IPS-NIHi11 (cell line): ENCODE results near the gene CD247.
A peak's percentile ranks its signal among the peaks of the same experiment; 100 is the strongest.
"Not testable (repeated sequence)": the region's sequence is repeated elsewhere in the genome, so short reads cannot be mapped to it uniquely, and the experiment has no call there.

ENCODE experiments used
- DNase-seq: peaks from one replicate; pipeline ENCODE4 v3.0.0; 2012; ENCODE audit warnings: mixed read lengths, low spot score

CD247 gene

DNA sequence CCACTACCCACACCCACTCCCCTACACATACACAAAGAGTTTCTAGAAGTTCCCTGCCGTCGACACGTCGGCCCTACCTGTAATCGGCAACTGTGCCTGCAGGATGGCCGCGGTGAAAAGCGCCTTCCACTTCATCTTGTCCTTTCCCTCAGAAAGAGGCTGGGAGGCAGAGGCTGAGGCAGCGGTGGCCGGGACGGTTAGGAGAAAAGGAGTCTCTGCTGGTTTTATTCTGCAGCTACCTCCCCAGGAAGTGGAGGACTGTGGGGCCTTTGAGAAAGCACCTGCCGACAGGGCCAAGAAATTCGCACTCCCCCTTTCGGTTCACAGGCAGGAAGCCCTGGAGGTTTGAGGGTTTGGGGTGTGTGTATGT, at the start of gene CD247:
CD247 (minus strand) TSS at position 199 of the 370 bp plus-strand sequence; CDS start at position 135, 64 bp downstream.
- no peak for DNase-seq

DNA sequence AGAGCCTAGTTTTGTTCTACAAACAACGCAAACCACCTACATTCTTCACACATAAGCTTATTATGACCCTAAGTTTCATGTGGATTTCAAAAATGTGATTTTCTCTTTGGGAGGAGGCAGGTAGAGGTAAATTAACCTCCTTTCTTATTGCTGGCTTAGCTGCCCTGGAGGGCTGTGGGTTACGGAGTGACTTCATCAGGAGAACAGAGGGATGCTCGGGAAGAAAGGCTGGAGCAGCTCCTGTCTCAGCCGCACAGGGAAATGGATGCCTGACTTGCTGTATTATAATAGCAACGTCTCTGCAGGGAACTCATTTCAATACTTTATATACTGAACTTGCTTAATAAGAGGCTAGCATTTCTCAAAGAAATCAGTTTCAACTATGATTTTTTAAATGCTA, 49.3 kb upstream of the CD247 start:
- DNase-seq: no peak

DNA sequence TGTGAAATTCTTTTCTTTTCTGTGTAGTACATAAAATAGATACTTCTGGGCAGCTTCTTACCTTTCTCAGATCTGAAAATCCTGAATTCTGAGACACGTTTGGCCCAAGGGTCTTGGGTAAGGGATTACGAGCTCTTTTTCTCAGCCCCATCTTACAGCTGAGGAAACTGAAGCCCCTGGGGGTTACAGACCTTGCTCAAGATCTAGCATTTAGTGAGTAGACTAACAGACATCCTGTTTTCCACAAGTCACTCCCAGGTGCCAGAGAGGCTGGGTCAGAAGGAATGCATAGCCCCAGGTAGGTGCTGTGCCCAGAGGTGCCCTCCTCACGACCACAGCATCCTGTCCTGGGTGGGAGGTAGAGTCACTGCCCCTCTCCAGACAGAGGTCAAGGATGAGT, 48.4 kb upstream of the CD247 start:
- no peak for DNase-seq

DNA sequence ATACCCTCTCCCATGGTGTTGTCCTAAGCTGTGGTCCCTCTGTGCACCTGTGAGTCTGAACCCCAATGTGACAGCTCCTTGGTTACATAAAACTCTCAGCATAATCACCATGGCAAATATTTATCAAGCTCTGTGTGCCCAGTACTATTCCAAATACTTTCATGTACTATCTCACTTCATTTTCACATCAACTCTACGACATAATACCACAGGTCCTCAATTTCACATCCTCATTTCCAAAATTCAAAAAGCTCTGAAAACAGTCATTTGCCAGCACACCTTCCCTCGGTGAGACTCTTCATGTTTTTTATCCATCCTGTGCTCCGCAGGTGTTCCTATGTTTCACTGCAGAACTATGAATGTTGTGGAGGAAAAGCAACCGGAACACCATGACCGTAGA, 47.6 kb upstream of the CD247 start:
- no peak for DNase-seq

DNA sequence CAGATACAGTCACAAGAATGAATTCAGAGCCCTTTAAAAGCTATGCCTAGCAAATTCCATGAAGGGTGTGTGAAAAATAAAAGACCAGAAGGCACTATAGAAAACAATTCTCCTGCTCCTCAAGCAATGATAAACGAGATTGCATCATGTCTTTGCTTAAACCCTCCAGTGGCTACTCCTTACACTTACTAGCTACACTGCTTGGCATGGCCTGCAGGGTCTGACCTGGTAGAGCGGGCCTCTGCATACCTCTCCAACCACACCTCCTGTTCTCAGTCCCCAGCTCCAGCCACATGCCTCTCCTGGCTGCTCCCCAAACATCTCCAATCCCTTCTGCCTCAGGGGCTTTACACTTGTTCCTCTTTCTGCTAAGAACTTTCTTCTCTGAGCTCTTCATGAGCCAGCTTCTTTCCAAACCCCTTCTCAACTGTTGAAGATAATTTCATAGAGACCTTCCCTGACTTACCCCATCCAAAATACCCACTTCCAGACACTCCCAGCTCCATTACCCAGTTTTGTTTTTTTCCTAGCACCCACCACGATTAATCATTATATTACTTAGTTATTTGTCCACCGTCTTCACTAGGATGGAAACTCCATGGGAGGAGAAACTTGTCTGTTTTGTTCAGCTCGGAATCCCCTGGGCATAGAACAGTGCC, 46.4 kb upstream of the CD247 start:
- DNase-seq: no peak

DNA sequence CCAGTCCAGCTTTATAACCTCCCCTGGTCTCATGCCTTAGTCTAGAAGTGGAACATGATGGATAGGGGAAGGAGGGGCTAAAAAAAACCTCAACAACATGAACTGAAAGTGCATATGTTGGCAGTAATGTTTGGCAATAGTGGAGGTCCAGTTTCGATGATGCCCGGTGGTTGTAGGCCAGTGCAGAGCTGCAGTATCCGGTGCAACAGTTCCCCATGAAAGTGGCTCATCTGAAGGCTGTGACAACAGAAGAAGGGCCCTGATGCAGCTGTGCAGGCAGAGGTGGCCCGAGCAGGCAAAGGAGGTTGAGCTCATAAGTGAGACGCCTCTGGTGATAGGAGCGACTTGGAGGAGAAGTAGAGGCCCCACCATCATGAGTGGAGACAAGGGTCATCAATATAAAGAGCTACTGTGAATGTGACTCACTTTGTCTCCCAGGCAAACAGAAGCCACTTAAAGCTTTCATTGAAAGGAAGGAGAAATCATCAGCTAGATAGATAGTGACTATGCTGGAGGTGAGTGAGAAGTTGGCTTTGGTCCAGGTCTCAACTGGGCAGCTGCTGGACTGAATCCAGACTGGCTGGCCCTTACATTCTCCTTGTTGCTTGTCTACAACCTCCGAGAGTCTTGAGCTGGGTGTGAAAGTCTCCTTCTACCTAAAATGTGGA, 45.4 kb upstream of the CD247 start:
- no peak for DNase-seq

DNA sequence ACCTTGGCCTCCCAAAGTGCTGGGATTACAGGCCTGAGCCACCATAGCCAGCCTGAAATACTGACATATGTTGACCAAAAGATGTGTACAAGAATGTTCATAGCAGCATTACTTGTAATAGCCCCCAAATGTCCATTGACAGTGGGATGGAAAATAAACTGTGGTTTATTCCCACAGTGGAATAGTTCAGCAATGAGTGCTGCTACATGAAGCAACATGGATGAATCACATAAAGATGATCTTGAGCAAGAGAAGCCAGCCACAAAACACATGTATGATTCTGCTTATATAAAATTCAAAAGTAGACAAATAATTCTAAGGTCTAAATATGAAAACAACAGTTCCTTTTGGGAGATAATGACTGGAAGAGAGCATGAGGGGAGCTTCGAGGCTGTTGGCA, 44.4 kb upstream of the CD247 start:
- DNase-seq: no peak

DNA sequence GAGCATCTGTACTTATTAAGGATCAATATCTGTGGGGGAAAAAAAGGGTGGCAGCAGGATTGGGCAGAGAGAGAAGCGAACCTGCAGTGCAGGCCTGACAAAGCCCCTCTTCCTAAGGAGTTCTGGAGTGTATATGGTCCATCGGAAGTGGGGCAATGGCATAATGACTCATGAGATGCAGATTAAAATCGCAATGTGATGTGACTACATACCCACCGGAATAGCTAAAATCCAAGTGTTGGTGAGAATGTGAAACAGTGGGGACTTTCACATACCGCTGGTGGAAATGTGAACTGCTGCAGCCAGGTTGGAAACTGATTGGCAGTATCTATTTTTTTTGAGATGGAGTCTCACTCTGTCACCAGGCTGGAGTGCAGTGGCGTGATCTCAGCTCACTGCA, 43.4 kb upstream of the CD247 start:
- DNase-seq: no peak

DNA sequence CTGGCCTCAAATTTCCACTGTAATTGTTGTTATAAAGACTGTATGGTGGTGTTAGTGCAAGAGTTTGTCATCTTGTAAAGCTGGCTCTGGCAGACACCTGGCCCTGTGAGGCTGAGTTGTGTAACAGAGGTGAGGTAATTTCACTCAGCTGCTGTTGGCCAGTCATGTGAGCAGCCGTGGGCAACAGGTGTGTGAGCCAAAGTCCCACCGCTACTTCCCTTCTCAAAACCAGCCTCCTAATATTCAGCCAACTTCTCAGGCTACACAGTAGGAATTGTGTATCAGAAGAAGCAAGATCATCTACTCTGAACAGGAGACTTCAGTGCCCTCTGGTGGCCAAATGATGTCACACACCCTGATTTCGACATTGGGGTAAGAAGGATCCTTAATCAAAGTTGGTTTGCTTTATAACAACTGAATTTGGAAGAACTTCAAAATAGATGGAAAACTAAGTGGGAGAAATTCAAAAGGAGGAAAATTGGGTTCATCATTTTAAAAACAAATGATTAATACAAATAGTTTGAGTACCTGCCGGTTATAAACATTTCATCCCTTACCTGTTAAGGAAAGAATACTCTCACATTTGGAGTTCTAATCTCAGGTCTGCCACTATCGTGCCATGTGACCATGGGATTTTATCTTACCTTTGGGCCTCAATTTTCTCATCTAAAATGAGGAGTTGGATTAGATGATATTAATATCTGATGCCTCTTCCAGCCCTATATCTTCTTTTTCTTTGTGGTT, 37.8 kb upstream of the CD247 start:
- DNase-seq: peak; percentile 73

DNA sequence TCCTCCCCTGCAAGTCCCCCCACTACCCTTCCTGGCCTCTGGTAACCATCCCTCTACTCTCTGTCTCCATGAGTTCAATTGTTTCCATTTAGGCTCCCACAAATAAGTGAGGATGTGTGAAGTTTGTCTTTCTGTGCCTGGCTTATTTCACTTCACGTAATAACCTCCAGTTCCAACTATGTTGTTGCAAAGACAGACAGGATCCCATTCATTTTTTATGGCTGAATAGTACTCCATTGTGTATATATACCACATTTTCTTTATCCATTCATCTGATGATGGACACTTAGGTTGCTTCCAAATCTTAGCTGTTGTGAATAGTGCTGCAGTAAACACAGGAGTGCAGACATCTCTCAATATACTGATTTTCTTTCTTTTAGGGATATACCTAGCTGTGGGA, 36.7 kb upstream of the CD247 start:
- DNase-seq: not testable (repeated sequence)

DNA sequence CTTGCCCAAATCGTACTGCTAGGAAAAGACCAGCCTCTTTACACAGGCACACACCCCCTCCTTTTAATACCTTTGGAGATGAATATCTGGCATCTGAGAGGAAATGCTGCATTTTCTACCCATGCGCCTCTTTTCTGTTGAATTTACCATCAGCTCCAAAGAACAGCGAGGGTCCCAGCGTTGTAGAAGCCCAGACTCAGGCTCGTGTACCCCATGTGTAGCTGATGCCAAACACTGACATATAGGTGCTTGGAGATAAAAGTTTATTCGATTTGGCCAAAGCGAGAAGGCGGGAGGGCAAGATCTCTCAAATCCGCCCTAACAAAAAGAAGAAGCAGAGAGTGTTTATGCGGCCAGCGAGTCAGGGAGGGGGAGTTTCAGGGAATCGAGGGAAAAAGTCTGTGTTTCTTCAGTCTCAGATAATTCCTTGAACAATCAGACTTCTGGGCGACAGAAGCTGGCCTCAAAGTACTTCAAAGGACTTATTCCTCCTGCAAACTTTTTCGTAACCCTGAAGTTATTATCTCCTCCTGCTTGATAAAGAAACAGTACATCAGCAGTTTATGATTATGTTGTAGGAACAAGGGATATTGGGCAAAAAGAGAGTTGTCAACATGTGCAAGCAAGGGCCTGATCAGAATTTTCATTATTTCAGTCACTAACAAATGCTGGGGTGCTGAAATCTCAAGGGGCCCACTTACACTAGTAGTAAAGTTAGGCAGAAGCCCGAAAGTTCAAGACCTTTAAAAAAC, 35.9 kb upstream of the CD247 start:
- DNase-seq: no peak

DNA sequence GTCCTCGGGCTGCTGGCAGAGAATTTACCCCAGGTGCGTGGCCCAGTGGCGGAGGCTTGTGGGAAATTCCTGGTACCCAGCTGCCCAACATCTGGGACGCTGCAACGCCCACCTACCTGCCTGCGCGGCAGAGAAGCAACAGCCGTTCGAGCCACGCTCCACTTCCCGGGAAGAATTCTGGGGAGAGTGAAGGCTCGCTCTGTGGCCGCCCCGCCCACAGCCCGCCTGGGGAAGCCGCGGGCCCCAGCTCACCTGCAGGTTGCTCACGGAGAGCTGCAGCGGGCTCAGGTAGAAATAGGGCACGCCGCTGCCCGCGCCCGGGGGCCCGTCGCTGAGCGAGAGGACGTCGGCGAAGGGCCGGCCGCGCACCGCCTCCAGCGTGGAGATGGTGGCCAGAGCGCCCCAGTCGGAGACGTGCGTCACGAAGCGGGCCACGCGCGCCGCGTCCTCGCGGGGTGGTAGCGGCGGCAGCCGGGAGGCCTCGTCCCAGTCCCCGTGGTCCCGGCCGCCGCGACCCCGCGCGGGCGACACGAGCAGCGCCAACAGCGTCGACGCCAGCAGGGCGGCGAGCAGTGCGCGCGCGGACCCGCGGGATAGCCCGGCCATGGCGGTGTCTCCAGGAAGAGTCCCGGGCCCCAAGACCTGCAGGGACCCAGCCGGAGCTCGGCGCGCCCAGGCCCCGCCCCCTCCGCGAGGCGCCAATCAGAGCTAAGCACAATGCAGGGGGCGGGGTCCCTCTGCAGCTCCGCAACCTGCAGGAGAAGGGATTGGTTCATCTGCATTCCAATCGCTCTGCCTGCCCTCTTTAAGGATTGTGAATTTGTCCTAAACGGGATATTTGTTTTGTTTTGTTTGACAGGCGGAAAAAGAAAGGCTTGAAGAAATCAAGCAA, 35.1 kb upstream of the CD247 start, which contains the start of gene CREG1:
CREG1 (minus strand) TSS at position 627 of the 892 bp plus-strand sequence.
- DNase-seq: peak; percentile 99

DNA sequence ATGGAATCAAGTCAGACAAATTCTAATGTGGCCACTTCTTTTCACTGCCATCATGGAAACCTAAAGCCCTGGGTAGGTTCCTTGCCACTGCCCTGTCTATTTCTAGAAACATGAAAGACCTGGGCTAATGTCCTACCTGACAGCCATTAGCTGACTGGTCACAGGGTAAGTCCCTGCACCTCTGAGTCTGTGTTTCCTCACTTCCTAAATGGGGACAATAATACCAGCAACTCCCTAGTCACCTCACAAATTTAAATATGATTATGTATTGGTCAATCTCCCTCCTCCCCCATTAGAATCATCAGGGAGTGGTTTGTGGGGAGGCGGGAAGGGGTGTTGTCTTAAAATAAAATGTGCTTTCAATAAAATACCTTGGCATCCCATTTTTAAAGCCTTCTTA, 33.0 kb upstream of the CD247 start:
- no peak for DNase-seq

DNA sequence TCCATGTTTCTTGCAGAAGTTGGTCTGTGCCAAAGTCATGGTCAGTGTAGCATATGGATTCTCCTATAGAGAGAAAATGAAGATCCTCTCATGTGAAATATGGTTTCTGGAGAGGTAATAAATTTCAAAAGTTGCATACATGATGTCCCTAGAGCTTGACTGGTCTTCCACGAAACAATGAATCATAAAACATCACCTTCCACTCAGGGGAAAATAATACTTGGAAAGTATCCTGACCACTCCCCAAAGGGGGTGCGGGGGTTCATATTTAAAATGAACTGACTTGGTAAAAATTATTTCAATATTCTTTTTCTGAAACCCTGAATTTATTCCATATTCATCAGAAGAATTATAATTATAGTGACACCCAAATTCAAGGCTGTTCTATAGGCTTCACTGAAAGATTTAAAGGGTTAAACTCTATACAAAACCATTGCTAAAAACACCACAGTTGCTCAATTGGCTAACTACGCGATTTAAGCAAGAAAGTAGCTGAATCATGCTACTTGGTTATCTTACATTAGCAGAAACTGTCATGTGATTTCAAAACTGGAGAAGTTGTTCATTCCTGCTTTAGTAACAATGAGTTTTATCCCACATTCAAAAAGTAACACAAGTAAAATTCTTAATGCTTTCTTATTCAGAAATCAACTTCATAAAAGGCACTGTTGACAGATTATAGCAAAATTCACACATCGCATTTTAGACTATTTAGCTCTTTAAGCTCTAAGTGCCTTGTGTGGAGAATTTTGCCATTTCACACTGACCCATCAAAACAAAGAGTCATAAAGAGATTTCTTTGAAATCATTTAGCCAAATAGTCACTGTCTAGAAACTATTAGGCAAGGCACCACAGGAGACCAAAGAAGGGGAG, 30.0 kb upstream of the CD247 start:
- DNase-seq: no peak

DNA sequence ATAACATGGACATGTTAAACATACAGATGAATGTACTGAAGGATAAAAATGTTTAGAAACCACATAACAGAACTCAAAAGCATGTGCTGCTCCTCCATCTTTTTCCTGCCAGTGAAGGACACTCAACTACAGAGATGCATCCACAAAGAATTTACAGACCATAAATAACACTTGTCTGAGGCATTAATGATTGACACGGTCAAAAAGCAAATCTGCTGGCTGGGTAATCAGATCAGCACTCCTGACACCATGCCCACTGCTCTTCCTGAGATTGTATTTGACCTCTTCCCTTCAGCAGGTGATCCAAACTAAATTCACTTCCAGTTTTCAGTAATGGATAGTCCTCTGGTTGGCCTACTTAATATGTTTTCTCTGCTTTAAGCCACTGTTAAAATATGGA, 28.6 kb upstream of the CD247 start:
- DNase-seq: no peak

DNA sequence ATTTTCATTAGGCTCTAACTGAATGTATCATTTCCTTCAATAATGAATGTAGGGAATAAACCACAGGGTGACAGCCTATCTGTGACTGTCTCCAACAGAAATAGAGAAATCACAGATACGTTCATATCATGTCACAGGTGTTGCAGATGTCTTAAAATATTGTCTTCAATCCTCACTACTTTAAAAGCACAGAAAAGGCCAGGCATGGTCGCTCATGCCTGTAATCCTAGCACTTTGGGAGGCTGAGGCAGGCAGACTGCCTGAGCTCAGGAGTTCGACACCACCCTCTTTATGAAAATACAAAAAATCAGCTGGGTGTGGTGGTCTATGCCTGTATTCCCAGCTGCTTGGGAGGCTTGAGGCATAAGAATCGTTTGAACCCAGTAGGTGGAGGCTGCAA, 27.0 kb upstream of the CD247 start:
- DNase-seq: no peak

DNA sequence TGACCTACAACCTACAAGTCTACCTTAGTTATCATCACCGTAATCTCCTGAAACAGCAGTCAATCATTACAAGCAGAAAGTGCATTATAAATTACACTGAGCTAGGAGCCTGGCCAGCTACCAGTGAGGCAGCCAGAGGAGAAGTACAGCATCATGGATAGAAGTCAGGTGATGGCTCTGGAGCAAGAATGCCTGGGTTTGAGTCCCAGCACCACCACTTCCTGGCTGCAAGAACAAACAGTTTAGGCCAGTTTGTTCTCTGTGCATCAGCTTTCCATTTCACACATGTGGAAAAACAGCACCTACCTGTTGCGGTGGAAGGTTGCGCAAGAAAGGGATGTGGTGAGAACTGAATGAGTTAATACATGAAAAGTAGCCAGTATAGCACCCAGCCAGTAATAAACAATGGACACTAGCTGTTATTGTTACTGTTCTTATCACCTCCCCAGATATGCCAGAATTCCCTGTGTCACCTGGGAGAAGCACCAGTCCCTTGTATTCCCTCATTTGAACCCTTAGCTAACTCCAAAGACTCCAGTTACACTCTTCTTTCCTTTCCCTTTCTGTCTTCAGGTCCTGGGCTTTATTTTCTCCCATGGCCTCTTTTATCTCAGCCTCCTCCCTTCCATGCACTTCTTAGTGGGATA, 26.2 kb upstream of the CD247 start:
- no peak for DNase-seq

DNA sequence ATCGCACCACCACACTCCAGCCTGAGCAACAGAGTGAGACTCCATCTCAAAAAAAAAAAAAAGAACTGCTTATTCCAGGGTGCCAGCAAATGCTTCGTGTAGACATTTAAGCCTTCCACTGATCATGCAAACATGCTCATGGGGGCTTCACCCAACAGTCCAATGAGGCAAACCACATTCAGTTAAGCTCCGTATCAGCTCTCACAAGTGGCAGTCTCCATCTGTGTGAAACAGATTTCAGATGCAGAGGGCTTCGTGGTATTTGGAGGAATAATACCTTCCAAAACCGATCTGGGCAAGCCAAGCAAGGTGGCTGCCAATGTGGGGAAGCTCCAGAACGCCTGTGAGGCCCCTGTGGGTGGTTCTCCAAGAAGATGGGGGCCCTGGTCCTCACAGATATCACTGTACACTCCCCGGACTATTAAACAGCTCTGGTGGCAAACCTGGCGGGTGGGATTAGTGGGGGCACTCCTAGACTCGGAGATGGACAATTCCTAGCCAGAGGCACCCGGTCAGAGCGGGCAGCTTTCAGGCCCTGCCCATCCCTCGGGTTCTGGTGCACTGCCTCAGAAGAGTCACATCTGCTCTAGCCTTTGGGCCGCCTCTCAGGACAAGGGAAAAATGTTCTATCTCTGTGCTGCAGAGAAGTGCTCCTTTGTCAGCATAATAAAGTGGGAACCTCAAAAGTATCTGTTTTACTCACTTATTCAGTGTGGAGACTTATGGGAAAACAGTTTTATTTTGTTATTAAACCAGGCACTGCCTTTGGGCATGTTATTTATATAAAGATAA, 25.1 kb upstream of the CD247 start:
- DNase-seq: no peak
